Type B pancreatic cell (in vitro differentiated cells): ENCODE measurements around the gene ACTN1. TPM values are rescaled to one million over a fixed set of nuclear protein-coding genes. Genes with fewer than 3 reads are reported as not detected.
"Not testable (repeated sequence)": the region's sequence is repeated elsewhere in the genome, so short reads cannot be mapped to it uniquely, and the experiment has no call there.

Experiments
- DNase-seq: peaks from one replicate; pipeline ENCODE4 v3.0.0; 2021; ENCODE audit warnings: mixed read lengths; ENCODE audit not compliant: unreplicated experiment; ENCODE audit errors: extremely low spot score
- H3K27ac Mint-ChIP-seq: 2 replicates; pipeline ENCODE4 v1.8.0; 2021; ENCODE audit warnings: mild to moderate bottlenecking, mixed read lengths
- H3K27me3 Mint-ChIP-seq: 2 replicates; pipeline ENCODE4 v1.8.0; 2021; ENCODE audit warnings: mixed read lengths
- H3K36me3 Mint-ChIP-seq: 2 replicates; pipeline ENCODE4 v1.8.0; 2021; ENCODE audit warnings: mixed read lengths
- H3K4me1 Mint-ChIP-seq: one replicate; pipeline ENCODE4 v1.8.0; 2021; ENCODE audit warnings: mixed read lengths; ENCODE audit not compliant: unreplicated experiment
- H3K4me3 Mint-ChIP-seq: 2 replicates; pipeline ENCODE4 v1.8.0; 2021; ENCODE audit warnings: mild to moderate bottlenecking, mixed read lengths
- H3K9me3 Mint-ChIP-seq: 2 replicates; pipeline ENCODE4 v1.8.0; 2021; ENCODE audit warnings: mixed read lengths
- total RNA-seq: library from RNA; stranded (reverse); gene quantifications from 2 replicates; pipeline ENCODE4 v1.2.1, GENCODE V29; 2021; ENCODE audit warnings: low replicate concordance
- TF ChIP-seq, protein P1 (sequence below): fragments of 200-600 bp; sonication (generic); conservative IDR thresholded peaks from 2 replicates; pipeline ENCODE4 v1.5.0; 2021; ENCODE audit warnings: antibody characterized with exemption, mild to moderate bottlenecking

The ACTN1 gene
- total RNA-seq, 1 donor from 2014 or later: 176 TPM

DNA sequence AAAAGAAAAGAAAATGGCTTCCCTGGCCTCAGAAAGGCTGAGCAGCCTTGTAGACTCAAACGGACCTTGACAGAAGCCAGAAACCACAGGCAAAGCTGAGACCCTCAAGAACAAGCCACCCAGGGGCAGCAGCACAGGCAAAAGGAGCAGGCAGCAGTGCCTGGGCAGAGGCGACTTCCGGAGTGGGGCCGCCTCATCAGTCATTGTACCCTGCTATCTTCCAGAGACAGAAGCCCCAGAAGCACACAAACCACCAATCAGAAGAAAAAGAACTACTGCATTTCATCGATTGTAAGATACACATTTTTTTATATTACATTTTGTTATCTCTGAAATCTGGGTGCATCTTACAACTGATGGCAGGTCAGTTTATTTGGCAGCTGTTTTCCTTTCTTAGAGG, 128.0 kb downstream of the ACTN1 start:
- H3K4me3 Mint-ChIP-seq: no peak overlapping the region
- TF ChIP-seq, protein P1, sequence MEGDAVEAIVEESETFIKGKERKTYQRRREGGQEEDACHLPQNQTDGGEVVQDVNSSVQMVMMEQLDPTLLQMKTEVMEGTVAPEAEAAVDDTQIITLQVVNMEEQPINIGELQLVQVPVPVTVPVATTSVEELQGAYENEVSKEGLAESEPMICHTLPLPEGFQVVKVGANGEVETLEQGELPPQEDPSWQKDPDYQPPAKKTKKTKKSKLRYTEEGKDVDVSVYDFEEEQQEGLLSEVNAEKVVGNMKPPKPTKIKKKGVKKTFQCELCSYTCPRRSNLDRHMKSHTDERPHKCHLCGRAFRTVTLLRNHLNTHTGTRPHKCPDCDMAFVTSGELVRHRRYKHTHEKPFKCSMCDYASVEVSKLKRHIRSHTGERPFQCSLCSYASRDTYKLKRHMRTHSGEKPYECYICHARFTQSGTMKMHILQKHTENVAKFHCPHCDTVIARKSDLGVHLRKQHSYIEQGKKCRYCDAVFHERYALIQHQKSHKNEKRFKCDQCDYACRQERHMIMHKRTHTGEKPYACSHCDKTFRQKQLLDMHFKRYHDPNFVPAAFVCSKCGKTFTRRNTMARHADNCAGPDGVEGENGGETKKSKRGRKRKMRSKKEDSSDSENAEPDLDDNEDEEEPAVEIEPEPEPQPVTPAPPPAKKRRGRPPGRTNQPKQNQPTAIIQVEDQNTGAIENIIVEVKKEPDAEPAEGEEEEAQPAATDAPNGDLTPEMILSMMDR: no peak
- H3K9me3 Mint-ChIP-seq: peaks cover 4% of the 10 kb centered on the region
- H3K36me3 Mint-ChIP-seq: peaks cover 4% of the 10 kb centered on the region
- peaks cover 5% of the 10 kb centered on the region for H3K4me1 Mint-ChIP-seq
- no peaks in the 10 kb centered on the region for H3K27me3 Mint-ChIP-seq
- no peak for DNase-seq
- no peak overlapping the region for H3K27ac Mint-ChIP-seq

GRCh38 chr14:68849416-68849815, 129.7 kb downstream of the ACTN1 start:
- no peak for DNase-seq
- TF ChIP-seq, protein P1: no peak
- H3K27ac Mint-ChIP-seq: no peak overlapping the region

GRCh38 chr14:68848253-68848652, 130.8 kb downstream of the ACTN1 start:
- TF ChIP-seq, protein P1: no peak
- Mint-ChIP-seq H3K9me3 (no peaks in the 10 kb centered on the region), H3K27me3 (no peaks in the 10 kb centered on the region), H3K27ac (no peak overlapping the region), H3K4me3 (no peak overlapping the region), H3K4me1 (peaks cover 8% of the 10 kb centered on the region), H3K36me3 (no peaks in the 10 kb centered on the region)
- DNase-seq: no peak

More at GRCh38 chr14:68849416-68849815, 129.7 kb downstream of the ACTN1 start:
- H3K4me3 Mint-ChIP-seq: no peak overlapping the region
- peaks cover 4% of the 10 kb centered on the region for H3K4me1 Mint-ChIP-seq
- H3K27me3 Mint-ChIP-seq: no peaks in the 10 kb centered on the region
- H3K36me3 Mint-ChIP-seq: peaks cover 4% of the 10 kb centered on the region
- H3K9me3 Mint-ChIP-seq: peaks cover 3% of the 10 kb centered on the region

DNA sequence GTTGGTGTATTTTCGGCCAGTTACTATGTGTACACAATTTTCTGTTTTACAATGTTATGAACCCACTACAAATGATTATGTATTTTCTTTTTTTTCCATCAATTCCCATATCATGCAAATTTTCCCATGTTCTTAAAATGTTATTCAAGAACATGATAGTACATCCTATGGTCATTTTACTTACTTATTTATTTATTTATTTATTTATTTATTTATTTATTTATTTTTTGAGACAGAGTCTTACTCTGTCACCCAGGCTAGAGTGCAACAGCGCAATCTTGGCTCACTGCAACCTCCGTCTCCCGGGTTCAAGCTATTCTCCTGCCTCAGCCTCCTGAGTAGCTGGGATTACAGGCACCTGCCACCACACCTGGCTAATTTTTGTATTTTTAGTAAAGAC, 131.5 kb downstream of the ACTN1 start:
- not testable (repeated sequence) for H3K9me3 Mint-ChIP-seq, H3K4me3 Mint-ChIP-seq, DNase-seq, H3K36me3 Mint-ChIP-seq, H3K27me3 Mint-ChIP-seq, H3K27ac Mint-ChIP-seq
- peaks cover 11% of the 10 kb centered on the region for H3K4me1 Mint-ChIP-seq

- TF ChIP-seq, protein P1: no peak
- DNase-seq: no peak
- H3K27me3 Mint-ChIP-seq: no peaks in the 10 kb centered on the region
- peaks cover 22% of the 10 kb centered on the region for H3K4me1 Mint-ChIP-seq
- H3K9me3 Mint-ChIP-seq: no peaks in the 10 kb centered on the region
- H3K36me3 Mint-ChIP-seq: no peaks in the 10 kb centered on the region
- no peak overlapping the region for H3K27ac Mint-ChIP-seq
- H3K4me3 Mint-ChIP-seq: no peak overlapping the region
Observed at GRCh38 chr14:68846466-68846865, 132.6 kb downstream of the ACTN1 start.

DNA sequence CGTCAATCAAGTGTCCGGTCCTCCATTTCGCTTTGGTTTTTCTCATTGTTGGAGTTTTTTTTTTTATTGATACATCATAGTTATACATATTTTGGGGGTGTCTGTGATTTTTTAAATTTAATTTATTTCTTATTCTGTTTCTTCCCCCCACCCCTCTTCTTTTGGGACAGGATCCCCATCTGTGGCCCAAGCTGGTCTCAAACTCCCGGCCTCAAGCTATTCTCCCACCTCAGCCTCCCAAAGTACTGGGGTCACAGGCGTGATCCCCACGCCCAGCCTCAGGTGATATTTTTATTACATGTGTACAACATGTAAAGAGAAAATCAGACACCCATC, 134.9 kb downstream of the ACTN1 start:
- DNase-seq: no peak
- H3K4me1 Mint-ChIP-seq: peaks cover 26% of the 10 kb centered on the region
- peaks cover 5% of the 10 kb centered on the region for H3K9me3 Mint-ChIP-seq
- peak overlapping the region; percentile 88 for H3K4me3 Mint-ChIP-seq
- no peaks in the 10 kb centered on the region for H3K27me3 Mint-ChIP-seq
- TF ChIP-seq, protein P1: no peak
- H3K27ac Mint-ChIP-seq: no peak overlapping the region
- peaks cover 5% of the 10 kb centered on the region for H3K36me3 Mint-ChIP-seq
